Thyroid gland (tissue), 4 donors: ENCODE data around the gene AK8. TPM values are rescaled to one million over a fixed set of nuclear protein-coding genes. Genes with fewer than 3 reads are reported as not detected.
A peak's percentile ranks its signal among the peaks of the same experiment; 100 is the strongest.

Experiments used
- DNase-seq, 2 donors: peaks; one replicate each; pipeline ENCODE4 v3.0.0-alpha.2; 2019
- H3K27ac ChIP-seq, 3 donors: fragments of 200-600 bp; sonication (generic); 1 replicate in 2 of 3; 2 replicates in 1 of 3; pipeline ENCODE4 v1.5.1; 2016 to 2019; ENCODE audit warnings: mild to moderate bottlenecking in 1 of 3, moderate library complexity in 1 of 3
- H3K27me3 ChIP-seq: fragments of 200-600 bp; sonication (generic); one replicate; pipeline ENCODE4 v1.5.1; 2019
- H3K36me3 ChIP-seq, 2 donors: fragments of 200-600 bp; sonication (generic); one replicate each; pipeline ENCODE4 v1.5.1; 2016 to 2019
- H3K4me1 ChIP-seq, 2 donors: fragments of 200-600 bp; sonication (generic); one replicate each; pipeline ENCODE4 v1.5.1; 2017 to 2019
- H3K4me3 ChIP-seq, 3 donors: fragments of 200-600 bp; sonication (generic); replicated peaks in 1 of 3; 1 replicate in 2 of 3; 2 replicates in 1 of 3; pipeline ENCODE4 v1.5.1; 2016; ENCODE audit warnings: mild to moderate bottlenecking in 1 of 3
- H3K9me3 ChIP-seq: fragments of 200-600 bp; sonication (generic); one replicate; pipeline ENCODE4 v1.5.1; 2017
- CTCF ChIP-seq, 6 experiments: fragments of 200-600 bp in 3 of 6; fragments of 450-650 bp in 3 of 6; sonication (generic) in 3 of 6; IDR thresholded peaks; one replicate each; pipeline ENCODE4 v1.5.1; 2016 to 2019; ENCODE audit warnings: antibody characterized with exemption in 6 of 6, mild to moderate bottlenecking in 2 of 6, inconsistent platforms in 1 of 6, moderate library complexity in 1 of 6
- POLR2A ChIP-seq, 2 donors: fragments of 450-650 bp; IDR thresholded peaks; one replicate each; pipeline ENCODE4 v1.6.1; 2017; ENCODE audit warnings: antibody characterized with exemption in 2 of 2, mild to moderate bottlenecking in 2 of 2, moderate library complexity in 1 of 2
- WGBS, 2 donors: methylation state at CpG; one replicate each; pipeline ENCODE4 v1.1.5; 2017; 5-methylcytosine and 5-hydroxymethylcytosine counted together
- intact Hi-C: fragments of 100-400 bp; cut with DNase I; formaldehyde crosslinking; loops from one replicate; pipeline ENCODE4 v1.15.1; 2023
- total RNA-seq, 4 donors: library from RNA; depleted of rRNA; stranded (reverse); fragments of >200 nt; gene quantifications; one replicate each; pipeline ENCODE4 v1.2.3, GENCODE V29; 2016

The AK8 gene
- total RNA-seq, 4 donors from 2014 or later: 5.4 to 9.9 (median 8.0) TPM

GRCh38 chr9:132896906-132897305, 18.8 kb upstream of the AK8 start:
- DNase-seq: no peak
- 85 to 86% methylated on average over 6 of the region's 6 CpGs for WGBS, 2 donors
- TF ChIP-seq POLR2A (IDR thresholded peaks at IDR 0.05) (peak in 1 of 2 donors; percentile 24), CTCF (IDR thresholded peaks at IDR 0.05) (no peak)

GRCh38 chr9:132896264-132896663, 18.2 kb upstream of the AK8 start:
- Histone ChIP-seq H3K36me3 (peaks cover 41 to 54% of the 10 kb centered on the region in 2 donors), H3K4me1 (peaks cover 15 to 23% of the 10 kb centered on the region in 2 donors), H3K27ac (peak overlapping the region in 1 of 3 donors; percentile 64), H3K27me3 (no peaks in the 10 kb centered on the region), H3K4me3 (no peak overlapping the region), H3K9me3 (no peaks in the 10 kb centered on the region)
- no peak for DNase-seq
- no peak for TF ChIP-seq CTCF (IDR thresholded peaks at IDR 0.05)
- TF ChIP-seq POLR2A (IDR thresholded peaks at IDR 0.05): no peak
- intact Hi-C loops: no loop called here
- WGBS, 2 donors: 91 to 96% methylated on average over 13 of the region's 13 CpGs

More at GRCh38 chr9:132896906-132897305, 18.8 kb upstream of the AK8 start:
- no peak overlapping the region for H3K4me3 ChIP-seq
- intact Hi-C loops: no loop called here
- H3K9me3 ChIP-seq: no peaks in the 10 kb centered on the region
- H3K36me3 ChIP-seq: peaks cover 43 to 57% of the 10 kb centered on the region in 2 donors
- H3K27me3 ChIP-seq: no peaks in the 10 kb centered on the region
- peaks cover 15 to 23% of the 10 kb centered on the region in 2 donors for H3K4me1 ChIP-seq
- H3K27ac ChIP-seq: peak overlapping the region in 1 of 3 donors; percentile 64

- H3K4me1 ChIP-seq: peaks cover 15 to 23% of the 10 kb centered on the region in 2 donors
- intact Hi-C loops: no loop called here
These were observed 17.1 kb upstream of the AK8 start for GRCh38 chr9:132894862-132895835.

GRCh38 chr9:132894346-132894745, 16.3 kb upstream of the AK8 start:
- peak; percentile 34 to 44 for DNase-seq
- intact Hi-C loops: no loop called here

More at GRCh38 chr9:132894862-132895835, 17.1 kb upstream of the AK8 start:
- 52 to 58% methylated on average over 9 of the region's 9 CpGs for WGBS, 2 donors
- TF ChIP-seq POLR2A (IDR thresholded peaks at IDR 0.05) (peak in 1 of 2 donors; percentile 12), CTCF (IDR thresholded peaks at IDR 0.05) (no peak)
- no peak overlapping the region for H3K4me3 ChIP-seq
- peak overlapping the region; percentile 29 to 64 (median 49) for H3K27ac ChIP-seq
- H3K36me3 ChIP-seq: peaks cover 30 to 42% of the 10 kb centered on the region in 2 donors
- DNase-seq: peak; percentile 36 to 40
- H3K9me3 ChIP-seq: no peaks in the 10 kb centered on the region
- no peaks in the 10 kb centered on the region for H3K27me3 ChIP-seq

More at GRCh38 chr9:132894346-132894745, 16.3 kb upstream of the AK8 start:
- Histone ChIP-seq H3K36me3 (peaks cover 24 to 34% of the 10 kb centered on the region in 2 donors), H3K27ac (peak overlapping the region in 2 of 3 donors; percentile 34 to 60), H3K4me3 (no peak overlapping the region), H3K4me1 (peaks cover 15 to 23% of the 10 kb centered on the region in 2 donors), H3K9me3 (no peaks in the 10 kb centered on the region), H3K27me3 (no peaks in the 10 kb centered on the region)
- TF ChIP-seq CTCF (IDR thresholded peaks at IDR 0.05) (no peak), POLR2A (IDR thresholded peaks at IDR 0.05) (no peak)
- WGBS, 2 donors: 80 to 87% methylated on average over 5 of the region's 5 CpGs
